Upper lobe of left lung (tissue), 6 donors: Measurements from ENCODE around the gene MORC3. TPM values are rescaled to one million over a fixed set of nuclear protein-coding genes. Genes with fewer than 3 reads are reported as not detected.
"Not testable (repeated sequence)": the region's sequence is repeated elsewhere in the genome, so short reads cannot be mapped to it uniquely, and the experiment has no call there.

Experiments
- ATAC-seq, 2 donors: fragments of 200-7000 bp; cut with Tn5 transposase; one replicate each; pipeline ENCODE4 v1.9.1; 2022; ENCODE audit warnings: mild to moderate bottlenecking in 2 of 2, moderate library complexity in 2 of 2; ENCODE audit not compliant: low FRiP score in 2 of 2
- DNase-seq, 2 donors: peaks; one replicate each; pipeline ENCODE4 v3.0.0-alpha.2; 2019 to 2020
- H3K27ac ChIP-seq, 4 donors: fragments of 200-600 bp; sonication (generic); one replicate each; pipeline ENCODE4 v1.5.1; 2016 to 2019
- H3K27me3 ChIP-seq, 4 donors: fragments of 200-600 bp; sonication (generic); one replicate each; pipeline ENCODE4 v1.5.1; 2017 to 2019
- H3K36me3 ChIP-seq, 4 donors: fragments of 200-600 bp; sonication (generic); one replicate each; pipeline ENCODE4 v1.5.1; 2016 to 2019
- H3K4me1 ChIP-seq, 4 donors: fragments of 200-600 bp; sonication (generic); one replicate each; pipeline ENCODE4 v1.5.1; 2018 to 2019
- H3K4me3 ChIP-seq, 4 donors: fragments of 200-600 bp; sonication (generic); one replicate each; pipeline ENCODE4 v1.5.1; 2017 to 2019; ENCODE audit warnings: mild to moderate bottlenecking in 2 of 4, moderate library complexity in 1 of 4
- H3K9me3 ChIP-seq, 4 donors: fragments of 200-600 bp; sonication (generic); one replicate each; pipeline ENCODE4 v1.5.1; 2018 to 2019
- EP300 ChIP-seq, 4 donors: sonication (generic); formaldehyde crosslinking; IDR thresholded peaks; one replicate each; pipeline ENCODE4 v1.5.1; 2017; ENCODE audit warnings: antibody characterized with exemption in 4 of 4, control low read depth in 2 of 4
- POLR2A ChIP-seq, 4 donors: fragments of 450-650 bp; IDR thresholded peaks; one replicate each; pipeline ENCODE4 v1.5.1; 2016 to 2017; ENCODE audit warnings: antibody characterized with exemption in 4 of 4, mild to moderate bottlenecking in 2 of 4
- POLR2AphosphoS5 ChIP-seq, 2 donors: sonication (generic); formaldehyde crosslinking; IDR thresholded peaks; one replicate each; pipeline ENCODE4 v1.5.1; 2017; ENCODE audit warnings: antibody characterized with exemption in 2 of 2
- WGBS, 2 donors: methylation state at CpG; one replicate each; pipeline ENCODE4 v1.1.5; 2017 to 2018; 5-methylcytosine and 5-hydroxymethylcytosine counted together
- total RNA-seq, 6 donors: library from RNA; depleted of rRNA in 4 of 6; stranded (reverse); fragments of >200 nt in 4 of 6; gene quantifications; one replicate each; pipeline versions ENCODE4 v1.1.0 to v1.2.1, GENCODE V29; 2016 to 2021
- TF ChIP-seq, protein P1 (sequence below), 6 experiments: fragments of 450-650 bp in 4 of 6; fragments of 200-600 bp in 2 of 6; sonication (generic) in 2 of 6; IDR thresholded peaks; one replicate each; pipeline ENCODE4 v1.5.1; 2016 to 2019; ENCODE audit warnings: antibody characterized with exemption in 6 of 6
- donor health status: DM: no; HTN: no; CAD: no; lungs with moderate emphysema.
- donor health status: DM: no; HTN: yes; CAD: no; lungs with severe emphysema.

Gene MORC3
- total RNA-seq, 6 donors from 2014 or later = 26.0 to 62.7 (median 31.5) TPM

DNA sequence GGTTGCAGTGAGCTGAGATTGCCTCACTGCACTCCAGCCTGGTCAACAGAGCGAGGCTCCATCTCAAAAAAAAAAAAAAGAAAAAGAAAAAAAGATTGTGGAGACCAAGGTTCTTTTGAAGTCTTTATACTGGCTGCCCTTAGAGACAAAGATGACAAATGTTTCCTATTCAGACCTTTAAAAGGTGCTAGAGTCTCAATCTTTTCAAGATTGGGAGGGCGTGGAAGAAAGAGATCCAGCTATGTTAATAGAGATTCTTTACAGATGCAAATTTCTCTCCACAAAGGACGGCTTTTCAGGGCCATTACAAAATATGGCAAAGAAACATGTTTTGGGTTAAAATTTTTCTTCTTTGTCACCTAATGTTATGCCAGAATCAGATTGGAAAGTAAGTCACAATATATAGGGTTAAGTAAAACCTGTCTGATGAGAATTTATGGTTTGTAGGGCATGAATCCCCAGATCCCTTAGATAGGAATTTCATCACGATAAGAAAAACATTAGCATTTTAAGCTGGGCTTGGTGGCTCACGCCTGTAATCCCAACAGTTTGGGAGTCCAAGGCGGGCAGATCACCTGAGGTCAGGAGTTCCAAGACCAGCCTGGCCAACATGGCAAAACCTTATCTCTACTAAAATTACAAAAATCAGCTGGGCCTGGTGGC is 13.0 kb upstream of the MORC3 start:
- TF ChIP-seq POLR2AphosphoS5 (IDR thresholded peaks at IDR 0.05) (no peak), EP300 (IDR thresholded peaks at IDR 0.05) (no peak), POLR2A (IDR thresholded peaks at IDR 0.05) (no peak)
- TF ChIP-seq, protein P1, sequence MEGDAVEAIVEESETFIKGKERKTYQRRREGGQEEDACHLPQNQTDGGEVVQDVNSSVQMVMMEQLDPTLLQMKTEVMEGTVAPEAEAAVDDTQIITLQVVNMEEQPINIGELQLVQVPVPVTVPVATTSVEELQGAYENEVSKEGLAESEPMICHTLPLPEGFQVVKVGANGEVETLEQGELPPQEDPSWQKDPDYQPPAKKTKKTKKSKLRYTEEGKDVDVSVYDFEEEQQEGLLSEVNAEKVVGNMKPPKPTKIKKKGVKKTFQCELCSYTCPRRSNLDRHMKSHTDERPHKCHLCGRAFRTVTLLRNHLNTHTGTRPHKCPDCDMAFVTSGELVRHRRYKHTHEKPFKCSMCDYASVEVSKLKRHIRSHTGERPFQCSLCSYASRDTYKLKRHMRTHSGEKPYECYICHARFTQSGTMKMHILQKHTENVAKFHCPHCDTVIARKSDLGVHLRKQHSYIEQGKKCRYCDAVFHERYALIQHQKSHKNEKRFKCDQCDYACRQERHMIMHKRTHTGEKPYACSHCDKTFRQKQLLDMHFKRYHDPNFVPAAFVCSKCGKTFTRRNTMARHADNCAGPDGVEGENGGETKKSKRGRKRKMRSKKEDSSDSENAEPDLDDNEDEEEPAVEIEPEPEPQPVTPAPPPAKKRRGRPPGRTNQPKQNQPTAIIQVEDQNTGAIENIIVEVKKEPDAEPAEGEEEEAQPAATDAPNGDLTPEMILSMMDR (IDR thresholded peaks at IDR 0.05) = no peak
- DNase-seq = no peak
- no peak for ATAC-seq

DNA sequence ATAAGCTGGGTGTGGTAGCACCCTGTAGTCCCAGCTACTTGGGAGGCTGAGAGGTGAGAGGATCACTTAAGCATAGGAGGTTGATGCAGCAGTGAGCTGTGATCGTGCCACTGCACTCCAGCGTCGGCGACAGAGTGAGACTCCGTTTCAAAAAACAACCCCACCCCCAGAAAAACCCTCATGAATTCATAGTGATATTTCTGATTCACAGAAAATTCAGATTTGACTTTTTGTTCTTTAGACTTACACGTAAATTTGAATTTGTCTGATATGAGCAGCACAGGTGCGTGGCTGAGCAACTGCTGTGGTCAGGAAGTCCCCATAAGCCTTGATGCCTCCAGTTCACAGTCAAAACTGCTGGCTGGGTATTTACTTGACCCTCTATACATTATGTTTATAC is 10.0 kb upstream of the MORC3 start:
- no peak for ATAC-seq

More for the DNA sequence above, 13.0 kb upstream of the MORC3 start:
- H3K27ac ChIP-seq = no peak overlapping the region
- H3K4me3 ChIP-seq = no peak overlapping the region
- H3K36me3 ChIP-seq = no peaks in the 10 kb centered on the region
- H3K27me3 ChIP-seq = no peaks in the 10 kb centered on the region
- WGBS, 2 donors = 94 to 95% methylated on average over 6 of the region's 6 CpGs
- H3K4me1 ChIP-seq = no peaks in the 10 kb centered on the region
- peaks cover 3 to 12% (median 7%) of the 10 kb centered on the region in 4 donors for H3K9me3 ChIP-seq

DNA sequence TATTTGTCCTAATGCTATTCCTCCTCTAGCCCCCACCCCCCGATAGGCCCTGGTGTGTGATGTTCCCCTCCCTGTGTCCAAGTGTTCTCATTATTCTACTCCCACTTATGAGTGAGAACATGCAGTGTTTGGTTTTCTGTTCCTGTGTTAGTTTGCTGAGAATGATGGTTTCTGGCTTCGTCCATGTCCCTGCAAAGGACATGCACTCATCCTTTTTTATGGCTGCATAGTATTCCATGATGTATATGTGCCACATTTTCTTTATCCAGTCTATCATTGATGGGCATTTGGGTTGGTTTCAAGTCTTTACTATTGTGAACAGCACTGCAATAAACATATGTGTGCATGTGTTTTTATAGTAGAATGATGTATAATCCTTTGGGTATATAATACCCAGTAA is 6.6 kb upstream of the MORC3 start:
- 93 to 94% methylated on average over 2 of the region's 2 CpGs for WGBS, 2 donors
- ATAC-seq, H3K4me1 ChIP-seq, H3K4me3 ChIP-seq, DNase-seq, H3K27me3 ChIP-seq, H3K27ac ChIP-seq, H3K36me3 ChIP-seq, H3K9me3 ChIP-seq: not testable (repeated sequence)

More for the DNA sequence above, 10.0 kb upstream of the MORC3 start:
- 88 to 89% methylated on average over 7 of the region's 7 CpGs for WGBS, 2 donors
- no peak overlapping the region for H3K4me3 ChIP-seq
- no peak for DNase-seq
- TF ChIP-seq EP300 (IDR thresholded peaks at IDR 0.05) = no peak
- TF ChIP-seq, protein P1 (IDR thresholded peaks at IDR 0.05) = no peak
- no peak for TF ChIP-seq POLR2AphosphoS5 (IDR thresholded peaks at IDR 0.05)
- TF ChIP-seq POLR2A (IDR thresholded peaks at IDR 0.05) = no peak
- no peaks in the 10 kb centered on the region for H3K4me1 ChIP-seq
- no peak overlapping the region for H3K27ac ChIP-seq
- no peaks in the 10 kb centered on the region for H3K27me3 ChIP-seq
- peaks cover 3 to 12% (median 7%) of the 10 kb centered on the region in 4 donors for H3K9me3 ChIP-seq
- H3K36me3 ChIP-seq = no peaks in the 10 kb centered on the region

DNA sequence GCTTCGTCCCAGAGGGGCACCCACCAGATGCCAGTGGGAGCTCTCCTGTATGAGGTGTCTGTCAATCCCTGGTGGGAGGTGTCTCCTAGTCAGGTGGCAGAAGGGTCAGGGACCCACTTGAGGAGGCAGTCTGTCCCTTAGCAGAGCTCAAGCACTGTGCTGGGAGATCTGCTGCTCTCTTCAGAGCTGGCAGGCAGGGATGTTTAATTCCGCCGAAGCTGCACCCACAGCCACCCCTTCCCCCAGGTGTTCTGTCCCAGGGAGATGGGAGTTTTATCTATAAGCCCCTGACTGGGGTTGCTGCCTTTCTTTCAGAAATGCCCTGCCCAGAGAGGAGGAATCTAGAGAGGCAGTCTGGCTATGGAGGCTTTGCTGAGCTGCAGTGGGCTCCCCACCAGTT is 4.0 kb upstream of the MORC3 start:
- H3K27me3 ChIP-seq, H3K36me3 ChIP-seq, DNase-seq, H3K4me1 ChIP-seq, ATAC-seq, H3K9me3 ChIP-seq, H3K4me3 ChIP-seq, H3K27ac ChIP-seq: not testable (repeated sequence)
- 96 to 100% methylated on average over 3 of the region's 3 CpGs for WGBS, 2 donors

DNA sequence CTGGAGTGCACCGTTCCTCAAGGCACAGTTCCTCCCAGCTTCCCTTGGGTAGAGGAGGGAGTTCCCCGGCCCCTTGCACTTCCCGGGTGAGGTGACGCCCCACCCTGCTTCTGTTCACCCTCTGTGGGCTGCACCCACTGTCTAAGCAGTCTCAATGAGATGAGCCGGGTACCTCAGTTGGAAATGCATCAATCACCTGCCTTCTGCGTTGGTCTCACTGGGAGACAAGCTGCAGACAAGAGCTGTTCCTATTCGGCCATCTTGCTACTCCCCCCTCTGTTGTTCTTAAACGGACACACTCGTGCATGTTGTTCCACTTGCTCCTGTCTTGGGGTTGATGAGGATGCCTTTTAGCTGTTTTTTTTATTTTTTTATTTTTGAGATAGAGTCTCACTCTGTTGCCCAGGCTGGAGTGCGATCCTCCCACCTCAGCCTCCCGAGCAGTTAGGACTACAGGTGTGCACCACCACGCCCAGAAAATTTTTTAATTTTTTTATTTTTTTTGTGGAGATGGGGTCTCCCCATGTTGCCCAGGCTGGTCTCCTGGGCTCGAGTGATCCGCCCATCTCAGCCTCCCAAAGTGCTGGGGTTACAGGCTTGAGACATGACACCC is 3.0 kb upstream of the MORC3 start:
- TF ChIP-seq, protein P1 (IDR thresholded peaks at IDR 0.05) = no peak
- TF ChIP-seq POLR2A (IDR thresholded peaks at IDR 0.05) (no peak), POLR2AphosphoS5 (IDR thresholded peaks at IDR 0.05) (no peak), EP300 (IDR thresholded peaks at IDR 0.05) (no peak)
- 87 to 93% methylated on average over 12 to 14 of the region's 14 CpGs for WGBS, 2 donors
- H3K4me1 ChIP-seq = peaks cover 10 to 13% (median 11%) of the 10 kb centered on the region in 4 donors
- no peak overlapping the region for H3K4me3 ChIP-seq
- H3K9me3 ChIP-seq = no peaks in the 10 kb centered on the region
- no peak overlapping the region for H3K27ac ChIP-seq
- H3K36me3 ChIP-seq = no peaks in the 10 kb centered on the region
- ATAC-seq (no peak), DNase-seq (no peak)
- no peaks in the 10 kb centered on the region for H3K27me3 ChIP-seq

DNA sequence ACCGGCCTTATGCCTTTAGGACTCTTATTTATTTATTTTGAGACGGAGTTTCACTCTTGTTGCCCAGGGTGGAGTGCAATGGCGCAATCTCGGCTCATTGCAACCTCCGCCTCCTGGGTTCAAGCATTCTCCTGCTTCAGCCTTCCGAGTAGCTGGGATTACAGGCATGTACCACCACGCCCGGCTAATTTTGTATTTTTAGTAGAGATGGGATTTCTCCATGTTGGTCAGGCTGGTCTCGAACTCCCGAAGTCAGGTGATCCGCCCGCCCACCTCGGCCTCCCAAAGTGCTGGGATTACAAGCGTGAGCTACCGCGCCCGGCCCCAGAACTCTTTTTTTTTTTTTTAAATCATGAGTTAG is 611 bp upstream of the MORC3 start:
- H3K27me3 ChIP-seq, H3K36me3 ChIP-seq, ATAC-seq, H3K9me3 ChIP-seq: not testable (repeated sequence)
- peak in 1 of 2 donors; percentile 59 for DNase-seq
- Histone ChIP-seq H3K27ac (peak overlapping the region; percentile 96 to 99 (median 98)), H3K4me3 (peak overlapping the region; percentile 7 to 91 (median 62)), H3K4me1 (peaks cover 27 to 31% (median 29%) of the 10 kb centered on the region in 4 donors)
- WGBS, 2 donors = 44 to 53% methylated on average over 17 of the region's 17 CpGs
